H1 (cell line): ENCODE results near the gene ATG7. TPM values are rescaled to one million over a fixed set of nuclear protein-coding genes. Genes with fewer than 3 reads are reported as not detected.

ENCODE experiments used
- GABPA ChIP-seq: IDR thresholded peaks from 2 replicates; pipeline ENCODE4 v1.6.1; 2011; ENCODE audit warnings: mild to moderate bottlenecking, low read length, moderate library complexity, borderline replicate concordance; ENCODE audit not compliant: insufficient read depth
- GTF2F1 ChIP-seq: IDR thresholded peaks from 2 replicates; pipeline ENCODE4 v1.6.1; 2012; ENCODE audit warnings: low read depth, low read length, improper control_type of control experiment, borderline replicate concordance
- RAD21 ChIP-seq, 2 experiments: IDR thresholded peaks in 1 of 2; conservative IDR thresholded peaks in 1 of 2; 2 replicates each; pipeline ENCODE4 v1.6.1; 2011; ENCODE audit warnings: low read depth in 2 of 2, low read length in 2 of 2, improper control_type of control experiment in 1 of 2, inconsistent platforms in 1 of 2, mild to moderate bottlenecking in 1 of 2, moderate library complexity in 1 of 2
- RBBP5 ChIP-seq: IDR thresholded peaks from 2 replicates; pipeline ENCODE4 v1.7.1; 2012; ENCODE audit warnings: low read depth, mild to moderate bottlenecking, inconsistent platforms, low read length, moderate library complexity, borderline replicate concordance
- SP4 ChIP-seq: IDR thresholded peaks from 2 replicates; pipeline ENCODE4 v1.6.1; 2012; ENCODE audit warnings: low read length, inconsistent platforms
- polyA plus RNA-seq, 7 experiments: library from polyadenylated mRNA; depleted of rRNA in 3 of 7; stranded (reverse) in 5 of 7; unstranded in 2 of 7; fragments of >200 nt in 5 of 7; fragments of 200-250 nt in 2 of 7; gene quantifications; 1 replicate in 5 of 7; 2 replicates in 1 of 7; 4 replicates in 1 of 7; pipeline versions ENCODE4 v1.2.1 to v1.2.3, GENCODE V29; 2011 to 2013; ENCODE audit warnings: missing spikeins in 2 of 7, mixed read lengths in 2 of 7
- total RNA-seq: library from RNA; stranded (reverse); fragmentation: NEBNext Ultra II Directional; extraction: Animal tissue kit (Norgen Biotek cat#: 25700); gene quantifications from 2 replicates; pipeline ENCODE4 v1.2.1, GENCODE V29; 2021

Gene ATG7
- total and polyA plus RNA-seq, 2 of the 8 experiments (the other 6 are each of a cell fraction or from before 2014, with no cell fraction given) = 15.0 to 19.1 TPM

GRCh38 chr3:11498646-11499045 lies 226.4 kb downstream of the ATG7 start (continued):
- TF ChIP-seq GABPA = no peak
- no peak for TF ChIP-seq SP4
- TF ChIP-seq GTF2F1 = no peak
- TF ChIP-seq RAD21 (IDR thresholded peaks at IDR 0.05 in 1 of 2, conservative IDR thresholded peaks at IDR 0.05 in 1 of 2; ENCODE audit: low read depth in 2 of 2, low read length in 2 of 2) = no peak
- TF ChIP-seq RBBP5 = no peak
